OCI-LY1 (cell line): ENCODE results near the gene ZNF705A.

Source experiments
- EZH2 ChIP-seq: fragments of 200-600 bp; sonication (generic), shearing (Covaris generic); IDR thresholded peaks from 2 replicates; pipeline ENCODE4 v1.8.0; 2017; ENCODE audit warnings: borderline replicate concordance, mixed run types, mild to moderate bottlenecking, antibody characterized with exemption, low read length, moderate library complexity, mixed read lengths
- TF ChIP-seq, protein P1 (sequence below): fragments of 200-600 bp; sonication (generic), shearing (Covaris generic); IDR thresholded peaks from 2 replicates; pipeline ENCODE4 v1.5.1; 2017; ENCODE audit warnings: mild to moderate bottlenecking, antibody characterized with exemption, low read length, moderate library complexity, mixed read lengths

- TF ChIP-seq, protein P1, sequence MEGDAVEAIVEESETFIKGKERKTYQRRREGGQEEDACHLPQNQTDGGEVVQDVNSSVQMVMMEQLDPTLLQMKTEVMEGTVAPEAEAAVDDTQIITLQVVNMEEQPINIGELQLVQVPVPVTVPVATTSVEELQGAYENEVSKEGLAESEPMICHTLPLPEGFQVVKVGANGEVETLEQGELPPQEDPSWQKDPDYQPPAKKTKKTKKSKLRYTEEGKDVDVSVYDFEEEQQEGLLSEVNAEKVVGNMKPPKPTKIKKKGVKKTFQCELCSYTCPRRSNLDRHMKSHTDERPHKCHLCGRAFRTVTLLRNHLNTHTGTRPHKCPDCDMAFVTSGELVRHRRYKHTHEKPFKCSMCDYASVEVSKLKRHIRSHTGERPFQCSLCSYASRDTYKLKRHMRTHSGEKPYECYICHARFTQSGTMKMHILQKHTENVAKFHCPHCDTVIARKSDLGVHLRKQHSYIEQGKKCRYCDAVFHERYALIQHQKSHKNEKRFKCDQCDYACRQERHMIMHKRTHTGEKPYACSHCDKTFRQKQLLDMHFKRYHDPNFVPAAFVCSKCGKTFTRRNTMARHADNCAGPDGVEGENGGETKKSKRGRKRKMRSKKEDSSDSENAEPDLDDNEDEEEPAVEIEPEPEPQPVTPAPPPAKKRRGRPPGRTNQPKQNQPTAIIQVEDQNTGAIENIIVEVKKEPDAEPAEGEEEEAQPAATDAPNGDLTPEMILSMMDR, result no peak
- no peak for TF ChIP-seq EZH2
These were observed 29.7 kb upstream of the ZNF705A start for GRCh38 chr12:8127138-8127537.
